Lower leg skin (tissue), 3 donors: Measurements from ENCODE around the gene AATF.

Experiments
- POLR2A ChIP-seq, 2 donors: fragments of 450-650 bp; IDR thresholded peaks; one replicate each; pipeline ENCODE4 v1.6.1; 2016 to 2017; ENCODE audit warnings: antibody characterized with exemption in 2 of 2, mild to moderate bottlenecking in 1 of 2, moderate library complexity in 1 of 2
- TF ChIP-seq, protein P1 (sequence below), 3 donors: fragments of 450-650 bp; IDR thresholded peaks; one replicate each; pipeline ENCODE4 v1.5.1; 2016; ENCODE audit warnings: antibody characterized with exemption in 3 of 3, mild to moderate bottlenecking in 3 of 3, moderate library complexity in 2 of 3

DNA sequence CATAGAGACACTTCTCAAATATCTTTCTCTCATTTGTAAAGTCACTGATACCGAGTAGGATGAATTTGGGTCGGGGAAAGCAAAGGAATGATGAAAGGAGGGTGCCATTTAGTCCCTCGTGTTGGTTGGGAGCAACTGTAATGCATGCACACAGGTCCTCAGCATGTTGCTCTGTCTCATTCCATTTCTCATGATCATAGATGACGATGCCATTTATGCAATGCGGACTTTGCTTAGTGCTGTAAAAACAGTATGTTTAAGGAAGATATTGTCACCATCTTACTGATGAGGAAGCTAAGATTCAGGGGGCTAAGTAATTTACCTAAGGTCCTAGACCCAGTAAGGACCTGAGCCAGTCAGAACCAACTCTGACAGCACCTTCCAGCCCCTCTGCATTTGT lies 100.1 kb downstream of the AATF start:
- TF ChIP-seq, protein P1, sequence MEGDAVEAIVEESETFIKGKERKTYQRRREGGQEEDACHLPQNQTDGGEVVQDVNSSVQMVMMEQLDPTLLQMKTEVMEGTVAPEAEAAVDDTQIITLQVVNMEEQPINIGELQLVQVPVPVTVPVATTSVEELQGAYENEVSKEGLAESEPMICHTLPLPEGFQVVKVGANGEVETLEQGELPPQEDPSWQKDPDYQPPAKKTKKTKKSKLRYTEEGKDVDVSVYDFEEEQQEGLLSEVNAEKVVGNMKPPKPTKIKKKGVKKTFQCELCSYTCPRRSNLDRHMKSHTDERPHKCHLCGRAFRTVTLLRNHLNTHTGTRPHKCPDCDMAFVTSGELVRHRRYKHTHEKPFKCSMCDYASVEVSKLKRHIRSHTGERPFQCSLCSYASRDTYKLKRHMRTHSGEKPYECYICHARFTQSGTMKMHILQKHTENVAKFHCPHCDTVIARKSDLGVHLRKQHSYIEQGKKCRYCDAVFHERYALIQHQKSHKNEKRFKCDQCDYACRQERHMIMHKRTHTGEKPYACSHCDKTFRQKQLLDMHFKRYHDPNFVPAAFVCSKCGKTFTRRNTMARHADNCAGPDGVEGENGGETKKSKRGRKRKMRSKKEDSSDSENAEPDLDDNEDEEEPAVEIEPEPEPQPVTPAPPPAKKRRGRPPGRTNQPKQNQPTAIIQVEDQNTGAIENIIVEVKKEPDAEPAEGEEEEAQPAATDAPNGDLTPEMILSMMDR (IDR thresholded peaks at IDR 0.05), result no peak
- no peak for TF ChIP-seq POLR2A (IDR thresholded peaks at IDR 0.05)
